Kidney capillary endothelial cell (primary cell): ENCODE data around the gene TBC1D7.

Experiments used
- DNase-seq: peaks from one replicate; pipeline ENCODE4 v3.0.0-alpha.2; 2018; ENCODE audit warnings: low spot score

Gene TBC1D7

DNA sequence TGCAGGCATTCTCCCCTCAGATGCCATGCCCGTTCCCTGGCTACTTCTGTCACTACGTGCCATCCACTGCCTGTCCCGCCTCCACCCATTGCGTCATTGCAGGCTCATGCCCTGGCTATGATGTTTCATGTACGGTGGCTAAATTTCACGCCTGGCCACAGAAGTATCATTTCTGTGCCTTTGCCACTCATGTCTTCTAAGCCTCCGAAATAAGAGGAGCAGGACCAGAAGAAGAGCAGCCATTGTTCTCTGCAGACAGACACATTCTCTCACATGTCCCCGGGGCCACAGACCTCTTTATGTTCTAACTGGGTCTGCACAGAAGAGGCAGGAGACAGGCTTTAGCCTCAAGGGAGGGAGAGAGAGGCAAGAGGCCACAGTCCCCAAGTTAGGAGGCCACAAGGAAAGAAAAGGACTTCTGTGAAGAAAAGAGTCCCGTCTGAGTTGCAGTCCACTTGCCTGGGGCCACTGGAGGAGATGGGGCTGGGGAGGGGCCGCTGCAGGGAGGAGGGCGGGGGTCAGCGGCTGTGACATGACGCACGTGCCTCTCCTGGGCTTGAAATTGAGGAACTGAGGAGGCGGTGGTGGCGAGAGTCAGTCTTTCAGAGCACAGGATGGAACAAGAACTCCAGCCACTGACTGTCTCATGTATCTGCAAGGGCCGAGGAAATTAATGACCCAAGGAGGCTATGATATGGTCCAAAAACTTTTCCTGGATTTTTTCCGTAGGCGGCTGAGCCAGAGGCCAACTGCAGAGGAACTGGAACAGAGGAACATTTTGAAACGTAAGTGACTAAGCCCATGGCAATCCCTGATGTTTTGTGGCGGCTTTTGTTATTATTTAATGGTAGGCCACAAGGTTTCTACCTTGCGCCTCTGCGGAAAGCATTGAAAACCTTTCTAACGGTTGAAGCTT lies 55.9 kb downstream of the TBC1D7 start:
- DNase-seq = no peak

DNA sequence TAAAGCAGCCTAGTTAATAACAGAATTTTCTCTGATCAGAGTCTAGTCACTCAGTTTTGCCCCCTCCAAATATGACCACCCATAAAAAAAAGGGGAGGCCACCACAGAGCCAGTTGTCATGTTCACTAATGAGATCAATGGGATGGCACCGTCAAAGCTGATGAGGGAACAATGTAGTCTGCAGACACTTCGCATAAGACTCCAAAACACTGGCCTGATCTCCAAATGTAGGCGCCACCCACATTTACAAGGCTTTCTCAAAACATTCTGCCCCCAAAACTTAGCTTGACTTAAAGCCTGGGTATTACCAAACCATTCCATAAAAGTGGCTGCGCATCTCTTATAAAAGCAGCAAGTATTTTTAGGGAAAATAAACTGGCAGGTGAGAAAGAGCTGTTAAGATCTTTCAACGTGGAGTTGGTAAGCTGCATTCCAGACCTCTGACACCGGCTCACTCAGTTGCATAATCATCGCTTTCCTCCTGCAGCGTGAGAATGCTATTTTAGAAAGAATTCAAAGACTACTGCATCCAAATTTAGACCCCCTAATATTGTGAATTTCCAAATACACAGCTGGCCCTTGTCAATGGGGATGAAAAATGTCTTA lies 59.3 kb downstream of the TBC1D7 start:
- DNase-seq = no peak

- DNase-seq = no peak
Measured at GRCh38 chr6:13267142-13267651, 61.1 kb downstream of the TBC1D7 start.

- no peak for DNase-seq
Measured at GRCh38 chr6:13263669-13264068, 64.7 kb downstream of the TBC1D7 start.

GRCh38 chr6:13262302-13263230 lies 65.8 kb downstream of the TBC1D7 start:
- no peak for DNase-seq

GRCh38 chr6:13261464-13261994 lies 66.8 kb downstream of the TBC1D7 start:
- no peak for DNase-seq

- DNase-seq = no peak
Measured at GRCh38 chr6:13260831-13261230, 67.5 kb downstream of the TBC1D7 start.

- no peak for DNase-seq
Measured at GRCh38 chr6:13260101-13260598, 68.2 kb downstream of the TBC1D7 start.

DNA sequence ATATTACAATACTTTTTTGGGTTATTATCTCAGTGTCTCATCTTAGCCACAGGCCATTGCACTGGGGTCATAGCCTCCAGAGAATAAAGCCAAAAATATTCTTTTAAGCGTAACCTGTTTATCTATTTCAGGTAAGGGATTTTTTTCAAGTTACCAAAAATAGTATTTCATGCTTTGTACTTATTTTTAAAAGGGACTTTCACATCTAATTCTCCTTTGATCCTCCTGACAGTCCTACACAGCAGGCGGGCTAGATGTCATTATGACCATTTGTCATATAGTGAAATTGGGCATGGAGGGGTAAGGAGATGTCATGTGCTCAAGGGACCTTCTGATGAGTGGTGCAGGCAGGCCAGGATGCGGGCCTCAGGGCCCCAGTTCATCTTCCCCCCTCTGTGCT lies 68.9 kb downstream of the TBC1D7 start:
- DNase-seq = no peak

- no peak for DNase-seq
Measured at GRCh38 chr6:13256266-13257001, 71.9 kb downstream of the TBC1D7 start.
